ENCODE measurements around the gene PFKFB1.

DNA sequence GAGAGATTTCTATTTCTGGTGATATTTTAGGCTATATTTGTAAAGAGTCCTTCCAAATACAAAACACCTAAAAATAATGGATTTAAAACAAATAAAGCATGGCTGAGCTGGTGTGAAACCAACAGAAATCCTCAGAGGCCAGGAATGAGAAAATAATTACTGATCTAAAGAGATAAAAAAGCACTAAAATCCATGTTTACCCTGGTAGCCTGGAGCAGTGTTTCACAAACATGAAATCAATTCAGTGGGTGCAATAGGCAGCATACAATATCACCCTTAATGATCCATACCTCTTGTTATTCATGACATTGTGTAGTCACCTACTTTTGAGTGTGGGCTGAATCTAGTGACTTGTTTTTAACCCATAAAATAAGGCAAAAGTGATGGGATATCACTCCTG is 14.6 kb downstream of the PFKFB1 start:
- TF ChIP-seq SP1 (IDR thresholded peaks at IDR 0.05; ENCODE audit: low read depth) (no peak), YY1 (IDR thresholded peaks at IDR 0.05; ENCODE audit: extremely low read depth, insufficient replicate concordance, low read depth, low read length) (no peak), POLR2AphosphoS5 (IDR thresholded peaks at IDR 0.05; ENCODE audit: low read depth, low read length) (no peak), POLR2A (IDR thresholded peaks at IDR 0.05; ENCODE audit: borderline replicate concordance, extremely low read depth, insufficient read depth, insufficient read length) (no peak), RAD21 (IDR thresholded peaks at IDR 0.05; ENCODE audit: low read depth) (no peak), JUND (IDR thresholded peaks at IDR 0.05) (no peak), ZFX (IDR thresholded peaks at IDR 0.05) (no peak), EGR1 (IDR thresholded peaks at IDR 0.05; ENCODE audit: low read depth) (no peak)
- TF ChIP-seq, protein P1, sequence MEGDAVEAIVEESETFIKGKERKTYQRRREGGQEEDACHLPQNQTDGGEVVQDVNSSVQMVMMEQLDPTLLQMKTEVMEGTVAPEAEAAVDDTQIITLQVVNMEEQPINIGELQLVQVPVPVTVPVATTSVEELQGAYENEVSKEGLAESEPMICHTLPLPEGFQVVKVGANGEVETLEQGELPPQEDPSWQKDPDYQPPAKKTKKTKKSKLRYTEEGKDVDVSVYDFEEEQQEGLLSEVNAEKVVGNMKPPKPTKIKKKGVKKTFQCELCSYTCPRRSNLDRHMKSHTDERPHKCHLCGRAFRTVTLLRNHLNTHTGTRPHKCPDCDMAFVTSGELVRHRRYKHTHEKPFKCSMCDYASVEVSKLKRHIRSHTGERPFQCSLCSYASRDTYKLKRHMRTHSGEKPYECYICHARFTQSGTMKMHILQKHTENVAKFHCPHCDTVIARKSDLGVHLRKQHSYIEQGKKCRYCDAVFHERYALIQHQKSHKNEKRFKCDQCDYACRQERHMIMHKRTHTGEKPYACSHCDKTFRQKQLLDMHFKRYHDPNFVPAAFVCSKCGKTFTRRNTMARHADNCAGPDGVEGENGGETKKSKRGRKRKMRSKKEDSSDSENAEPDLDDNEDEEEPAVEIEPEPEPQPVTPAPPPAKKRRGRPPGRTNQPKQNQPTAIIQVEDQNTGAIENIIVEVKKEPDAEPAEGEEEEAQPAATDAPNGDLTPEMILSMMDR (IDR thresholded peaks at IDR 0.05 in 2 of 3, conservative IDR thresholded peaks at IDR 0.05 in 1 of 3; ENCODE audit: borderline replicate concordance in 1 of 3, insufficient read depth in 1 of 3, low read depth in 2 of 3, low read length in 2 of 3): no peak
- TF ChIP-seq, protein P2, sequence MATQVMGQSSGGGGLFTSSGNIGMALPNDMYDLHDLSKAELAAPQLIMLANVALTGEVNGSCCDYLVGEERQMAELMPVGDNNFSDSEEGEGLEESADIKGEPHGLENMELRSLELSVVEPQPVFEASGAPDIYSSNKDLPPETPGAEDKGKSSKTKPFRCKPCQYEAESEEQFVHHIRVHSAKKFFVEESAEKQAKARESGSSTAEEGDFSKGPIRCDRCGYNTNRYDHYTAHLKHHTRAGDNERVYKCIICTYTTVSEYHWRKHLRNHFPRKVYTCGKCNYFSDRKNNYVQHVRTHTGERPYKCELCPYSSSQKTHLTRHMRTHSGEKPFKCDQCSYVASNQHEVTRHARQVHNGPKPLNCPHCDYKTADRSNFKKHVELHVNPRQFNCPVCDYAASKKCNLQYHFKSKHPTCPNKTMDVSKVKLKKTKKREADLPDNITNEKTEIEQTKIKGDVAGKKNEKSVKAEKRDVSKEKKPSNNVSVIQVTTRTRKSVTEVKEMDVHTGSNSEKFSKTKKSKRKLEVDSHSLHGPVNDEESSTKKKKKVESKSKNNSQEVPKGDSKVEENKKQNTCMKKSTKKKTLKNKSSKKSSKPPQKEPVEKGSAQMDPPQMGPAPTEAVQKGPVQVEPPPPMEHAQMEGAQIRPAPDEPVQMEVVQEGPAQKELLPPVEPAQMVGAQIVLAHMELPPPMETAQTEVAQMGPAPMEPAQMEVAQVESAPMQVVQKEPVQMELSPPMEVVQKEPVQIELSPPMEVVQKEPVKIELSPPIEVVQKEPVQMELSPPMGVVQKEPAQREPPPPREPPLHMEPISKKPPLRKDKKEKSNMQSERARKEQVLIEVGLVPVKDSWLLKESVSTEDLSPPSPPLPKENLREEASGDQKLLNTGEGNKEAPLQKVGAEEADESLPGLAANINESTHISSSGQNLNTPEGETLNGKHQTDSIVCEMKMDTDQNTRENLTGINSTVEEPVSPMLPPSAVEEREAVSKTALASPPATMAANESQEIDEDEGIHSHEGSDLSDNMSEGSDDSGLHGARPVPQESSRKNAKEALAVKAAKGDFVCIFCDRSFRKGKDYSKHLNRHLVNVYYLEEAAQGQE (IDR thresholded peaks at IDR 0.05; ENCODE audit: low read depth): no peak
- TF ChIP-seq, protein P3, sequence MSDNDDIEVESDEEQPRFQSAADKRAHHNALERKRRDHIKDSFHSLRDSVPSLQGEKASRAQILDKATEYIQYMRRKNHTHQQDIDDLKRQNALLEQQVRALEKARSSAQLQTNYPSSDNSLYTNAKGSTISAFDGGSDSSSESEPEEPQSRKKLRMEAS (IDR thresholded peaks at IDR 0.05): no peak

All from HCT116 (cell line).